NCI-H2227 treated with DMSO at 0.1 percent for 48 hours (cell line): Measurements from ENCODE around the gene SLC37A2.

ENCODE experiments used
- DNase-seq: peaks from one replicate; lab custom pipeline; 2025; lab: John Stamatoyannopoulos, UW

The SLC37A2 gene

GRCh38 chr11:125111343-125112207 is 48.5 kb downstream of the SLC37A2 start, which contains the start of gene TMEM218:
Gene TMEM218, minus strand, starts transcription at chr11:125111626. Its CDS starts 9,385 bp downstream, at chr11:125102241.
- peak; percentile 96 for DNase-seq

GRCh38 chr11:125112208-125112604 is 49.1 kb downstream of the SLC37A2 start:
- DNase-seq: no peak

GRCh38 chr11:125114518-125114917 is 51.4 kb downstream of the SLC37A2 start:
- DNase-seq: no peak

DNA sequence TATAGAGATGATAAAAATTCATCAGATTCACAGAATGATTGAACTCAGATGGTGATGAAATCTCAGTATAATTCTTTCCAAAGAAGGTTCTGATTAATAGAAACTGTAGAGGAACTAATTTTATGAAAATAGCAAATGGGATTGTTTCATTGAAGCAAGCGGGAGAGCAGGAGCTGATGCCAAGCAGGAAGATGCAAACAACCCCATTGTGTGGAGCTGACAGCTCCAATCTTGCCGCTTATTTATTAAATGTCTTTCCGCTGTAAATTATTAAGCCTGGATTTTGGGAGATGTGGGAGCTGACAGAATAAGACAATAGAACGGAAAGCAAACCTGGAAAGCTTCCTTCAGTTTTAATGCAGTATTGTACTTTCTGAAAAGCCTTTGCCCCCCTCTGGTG is 54.3 kb downstream of the SLC37A2 start:
- DNase-seq: no peak

DNA sequence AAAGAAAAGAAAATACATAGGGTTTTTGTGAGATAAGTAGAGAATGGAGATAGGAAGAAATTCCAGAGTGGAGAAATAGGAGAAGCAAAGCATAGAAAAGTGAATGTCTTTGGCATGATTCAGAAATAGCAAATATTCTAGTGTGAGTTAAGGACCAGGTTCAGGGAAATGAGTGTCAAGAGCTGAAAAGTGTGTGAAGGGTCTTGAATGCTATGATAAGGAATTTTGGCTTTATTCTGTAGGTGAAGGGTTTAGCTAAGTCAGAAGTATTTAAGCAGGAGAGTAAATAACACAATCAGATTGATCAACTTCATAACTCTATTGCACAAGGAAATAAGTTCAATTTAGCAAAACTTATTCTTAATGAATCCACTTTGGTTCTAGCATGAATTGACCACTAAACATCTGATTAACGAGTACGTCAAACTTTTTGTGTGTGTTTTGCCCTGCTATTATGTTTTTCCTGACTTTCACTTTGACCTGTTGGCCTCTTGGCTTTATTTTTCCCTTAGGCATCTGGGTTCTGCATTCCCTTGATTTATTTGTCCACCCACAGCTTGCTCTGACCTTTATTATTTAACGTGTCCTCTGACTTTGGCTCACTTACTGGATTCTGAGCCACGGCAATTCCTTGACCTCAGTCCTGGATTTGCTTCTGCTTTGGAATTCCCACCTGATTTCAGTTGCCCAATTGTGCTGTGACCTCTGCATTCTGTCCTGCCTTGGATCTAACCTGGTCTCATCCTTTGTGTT is 60.3 kb downstream of the SLC37A2 start:
- DNase-seq: no peak

DNA sequence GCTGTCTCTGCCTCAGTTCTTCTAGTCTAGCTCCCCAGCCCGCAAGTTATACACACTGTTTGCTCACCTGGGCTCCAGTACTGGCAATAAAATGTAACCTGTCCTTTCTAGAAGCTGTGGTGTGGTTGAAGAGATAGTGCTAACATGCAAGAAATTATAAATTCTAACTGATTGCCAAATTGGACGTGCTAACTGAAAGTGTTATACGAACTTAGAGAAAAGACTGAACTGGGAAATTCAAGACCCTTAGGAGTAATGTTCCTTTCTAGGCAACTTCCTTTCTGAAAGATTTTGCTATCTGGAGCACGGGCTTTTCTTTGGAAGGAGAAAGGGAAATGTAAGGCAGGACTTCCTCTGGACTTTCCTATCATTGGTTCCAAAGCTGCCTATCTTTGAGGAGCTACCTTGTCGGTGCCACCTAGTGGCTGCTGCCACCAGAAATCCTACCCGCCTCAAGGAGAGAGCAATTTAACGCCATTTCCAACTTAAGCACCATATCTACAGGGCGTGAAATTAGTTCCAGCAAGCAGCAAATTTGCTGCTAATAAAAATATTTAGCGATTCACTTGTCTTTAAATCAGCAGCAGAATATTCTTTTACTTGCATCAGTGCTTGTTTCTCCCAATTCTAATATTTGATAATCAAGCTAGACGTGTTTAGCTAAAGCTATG is 61.0 kb downstream of the SLC37A2 start:
- DNase-seq: no peak

GRCh38 chr11:125124618-125124992 is 61.5 kb downstream of the SLC37A2 start:
- DNase-seq: no peak

DNA sequence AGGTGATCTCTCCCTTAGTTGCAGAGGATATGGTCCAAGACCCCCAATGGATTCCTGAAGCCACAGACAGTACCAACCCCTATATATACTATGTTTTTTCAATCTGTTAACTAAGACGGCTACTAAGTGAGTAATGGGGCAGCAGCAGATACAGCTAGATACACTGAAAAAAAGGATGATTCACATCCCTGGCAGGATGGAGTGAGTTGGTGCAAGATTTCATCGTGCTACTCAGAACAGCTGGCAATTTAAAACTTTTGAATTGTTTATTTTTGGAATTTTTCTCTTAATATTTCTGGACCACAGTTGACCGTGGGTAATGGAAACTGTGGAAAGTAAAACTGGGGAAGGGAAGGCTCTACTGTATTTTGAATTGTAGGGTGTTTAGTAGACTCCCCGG is 65.3 kb downstream of the SLC37A2 start:
- no peak for DNase-seq

DNA sequence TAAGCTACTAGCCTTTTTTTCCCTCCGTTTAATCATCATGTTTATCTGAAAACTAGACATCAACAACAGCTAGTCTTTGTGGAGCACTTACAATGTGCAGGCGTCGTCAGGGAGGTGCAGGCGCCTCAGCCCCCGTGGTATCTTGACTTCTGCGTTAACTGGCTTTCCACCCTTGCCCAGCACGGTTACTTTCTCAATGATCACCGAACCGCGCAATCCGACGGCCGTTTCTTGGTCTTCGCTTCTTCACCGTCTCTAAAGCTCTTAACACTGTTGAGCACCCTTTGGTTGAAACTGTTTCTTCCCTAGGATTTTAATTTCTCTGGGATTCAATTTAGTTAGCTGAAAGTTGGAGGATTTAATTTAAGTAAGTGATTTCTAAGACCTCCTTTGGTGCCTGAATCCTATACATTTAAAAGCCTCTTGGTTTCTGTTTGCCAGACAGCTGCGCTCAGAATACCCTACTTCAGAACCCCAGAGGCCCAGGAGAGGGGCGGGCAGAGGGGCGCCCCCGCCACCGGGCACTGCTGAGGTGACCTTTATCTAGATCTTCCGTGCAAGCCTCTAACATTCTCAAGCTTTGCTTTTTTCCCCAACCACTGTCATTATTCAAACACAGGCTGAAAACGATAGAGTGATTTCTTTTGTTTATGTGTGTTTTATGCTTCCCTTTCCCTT is 66.3 kb downstream of the SLC37A2 start:
- DNase-seq: peak; percentile 4

GRCh38 chr11:125132071-125132470 is 69.0 kb downstream of the SLC37A2 start:
- DNase-seq: no peak

DNA sequence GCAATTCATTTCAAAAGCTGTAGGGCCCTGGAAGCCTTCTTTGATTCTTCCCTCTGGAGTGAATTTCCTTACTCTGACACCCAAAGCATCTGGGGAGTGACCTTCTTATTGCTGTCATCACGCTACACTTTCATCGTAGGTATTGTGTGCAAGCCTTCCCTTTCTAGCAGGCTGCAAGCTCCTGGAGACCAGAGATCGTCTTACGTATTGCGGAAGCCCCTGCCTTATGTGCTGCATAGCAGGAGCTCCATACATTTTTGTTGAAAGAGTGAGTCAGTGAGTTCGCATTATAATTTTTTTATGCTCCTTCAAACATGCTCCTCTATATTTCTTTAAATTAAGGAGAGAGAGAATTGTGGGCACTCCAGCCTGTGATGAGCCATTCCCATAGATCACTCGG is 69.5 kb downstream of the SLC37A2 start:
- DNase-seq: no peak

- no peak for DNase-seq
Measured at GRCh38 chr11:125136001-125136400, 72.9 kb downstream of the SLC37A2 start.

DNA sequence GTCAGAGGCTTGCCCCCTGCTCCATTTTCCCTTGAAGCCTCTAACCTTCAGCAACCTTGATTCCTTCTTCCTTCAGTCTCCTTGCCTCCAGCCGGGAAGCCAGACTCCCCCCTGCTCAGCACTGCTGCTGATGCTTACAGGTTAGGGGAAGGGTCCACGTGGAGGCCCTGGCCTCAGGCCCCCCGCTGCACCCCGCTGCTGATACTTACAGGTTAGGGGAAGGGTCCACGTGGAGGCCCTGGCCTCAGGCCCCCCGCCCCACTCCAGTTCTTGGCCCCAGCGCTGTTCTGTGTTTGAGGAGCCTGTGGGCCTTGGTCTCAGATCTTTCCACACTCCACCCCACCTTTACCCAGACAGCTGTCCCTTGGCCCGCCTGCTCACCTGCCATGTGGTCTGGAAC is 75.9 kb downstream of the SLC37A2 start:
- no peak for DNase-seq

GRCh38 chr11:125139778-125140177 is 76.7 kb downstream of the SLC37A2 start:
- DNase-seq: no peak
